ENCODE data around the gene CIDEC.

Gene CIDEC

GRCh38 chr3:9841015-9841414, 39.0 kb downstream of the CIDEC start:
- no peak for DNase-seq

GRCh38 chr3:9838856-9839255, 41.2 kb downstream of the CIDEC start:
- no peak for DNase-seq

GRCh38 chr3:9837701-9838582, 42.1 kb downstream of the CIDEC start:
- no peak for DNase-seq

GRCh38 chr3:9834520-9835380, 45.3 kb downstream of the CIDEC start:
- no peak for DNase-seq

DNA sequence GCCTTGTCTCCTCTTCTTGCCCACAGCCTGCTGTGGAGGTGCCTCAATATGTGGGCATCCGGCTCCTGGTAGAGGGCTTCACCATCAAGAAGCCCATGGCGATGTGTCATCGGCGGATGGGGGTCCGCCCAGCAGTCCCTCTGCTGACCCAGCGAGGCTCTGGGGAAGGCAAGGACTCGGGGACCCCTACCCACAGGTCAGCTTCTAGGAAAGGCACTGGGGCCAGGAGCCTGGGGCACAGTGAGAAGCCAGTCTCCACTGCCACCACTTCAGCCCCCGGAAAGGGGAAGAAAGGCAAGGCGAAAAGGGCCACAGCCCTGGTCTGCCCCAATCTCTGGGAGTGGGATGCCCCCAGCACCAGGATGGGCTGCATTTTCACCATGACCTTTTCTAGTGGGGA, 47.0 kb downstream of the CIDEC start:
- no peak for DNase-seq

DNA sequence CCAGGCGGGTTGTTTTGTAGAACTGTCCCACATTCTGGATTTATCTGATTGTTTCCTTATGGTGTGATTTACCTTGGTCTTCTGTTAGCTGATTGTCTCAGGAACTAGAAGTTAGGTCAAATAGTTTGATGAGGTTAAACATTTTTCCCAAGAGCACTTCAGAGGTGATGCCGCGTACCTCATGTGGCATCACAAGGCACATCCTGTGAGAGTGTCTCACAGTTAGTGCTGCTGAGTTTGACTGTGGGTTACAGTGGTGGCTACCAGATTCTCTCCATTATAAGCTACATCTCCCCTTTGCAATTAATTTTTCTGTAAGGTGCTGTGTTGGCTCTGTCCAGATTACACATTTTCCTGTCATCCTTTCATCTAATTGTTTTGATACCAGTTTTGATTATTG, 48.8 kb downstream of the CIDEC start:
- no peak for DNase-seq

- DNase-seq: no peak
These were observed 51.0 kb downstream of the CIDEC start for GRCh38 chr3:9828801-9829755.

DNA sequence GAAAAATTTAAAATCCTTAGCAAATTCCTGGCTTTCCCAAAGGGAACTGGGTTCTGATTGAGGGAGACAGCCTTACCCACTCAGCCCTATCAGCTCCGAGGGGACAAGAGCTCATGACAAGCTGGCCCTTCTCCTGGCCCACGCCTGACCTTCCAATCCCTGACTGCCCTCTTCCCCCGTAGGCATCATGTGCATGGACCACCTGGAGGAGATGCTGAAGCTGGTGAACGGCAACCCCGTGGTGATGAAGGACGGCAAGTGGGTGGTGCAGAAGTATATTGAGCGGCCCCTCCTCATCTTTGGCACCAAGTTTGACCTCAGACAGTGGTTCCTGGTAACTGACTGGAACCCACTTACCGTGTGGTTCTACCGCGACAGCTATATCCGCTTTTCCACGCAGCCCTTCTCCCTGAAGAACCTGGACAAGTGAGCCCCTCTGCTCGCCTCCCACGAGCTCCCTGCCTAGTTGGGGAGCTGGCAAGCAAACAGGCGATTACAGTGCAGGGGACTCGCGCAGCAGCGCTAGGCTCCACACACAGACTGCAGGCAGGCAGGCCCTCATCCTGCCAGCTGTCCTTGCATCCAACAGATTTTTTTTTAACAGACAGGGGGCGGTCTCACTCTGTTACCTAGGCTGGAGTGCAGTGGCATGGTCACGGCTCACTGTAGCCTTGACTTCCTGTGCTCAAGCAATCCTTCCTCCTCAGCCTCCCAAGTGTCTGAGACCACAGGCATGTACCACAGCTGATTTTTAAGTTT, 53.1 kb downstream of the CIDEC start:
- DNase-seq: peak in 1 of 2 donors; percentile 36

GRCh38 chr3:9825451-9826040, 54.5 kb downstream of the CIDEC start:
- no peak for DNase-seq

GRCh38 chr3:9820946-9821345, 59.1 kb downstream of the CIDEC start:
- no peak for DNase-seq

- DNase-seq: no peak
These were observed 59.5 kb downstream of the CIDEC start for GRCh38 chr3:9820543-9820942.

DNA sequence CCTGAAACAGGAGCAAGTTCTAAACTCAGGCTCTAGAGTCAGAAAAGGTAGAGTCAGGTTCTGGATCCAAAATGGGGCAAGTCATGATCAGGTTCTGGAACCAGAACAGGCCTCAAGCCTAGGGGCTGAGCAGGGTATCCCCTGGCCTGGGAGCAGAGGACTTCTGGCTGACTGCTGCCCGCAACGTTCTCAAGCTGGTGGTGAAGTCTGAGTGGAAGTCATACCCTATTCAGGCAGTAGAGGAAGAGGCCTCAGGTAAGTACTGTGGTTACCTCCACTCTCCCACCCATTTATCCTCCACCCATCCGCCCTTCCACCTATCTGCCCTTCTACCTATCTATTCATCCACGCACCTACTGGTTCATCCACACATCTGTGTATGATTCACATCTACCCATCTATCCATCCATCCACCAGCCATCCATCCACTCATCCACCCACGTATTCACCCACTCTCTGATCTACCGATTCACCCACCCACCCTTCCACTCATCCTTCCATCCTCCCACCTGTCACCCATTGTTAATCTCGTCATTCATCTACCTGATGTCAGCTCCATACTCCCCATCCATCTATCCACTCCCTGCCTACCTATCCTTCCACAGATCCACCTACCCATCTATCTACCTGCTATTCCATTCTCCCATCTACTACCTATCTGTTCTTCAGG, 61.3 kb downstream of the CIDEC start:
- DNase-seq: no peak

DNA sequence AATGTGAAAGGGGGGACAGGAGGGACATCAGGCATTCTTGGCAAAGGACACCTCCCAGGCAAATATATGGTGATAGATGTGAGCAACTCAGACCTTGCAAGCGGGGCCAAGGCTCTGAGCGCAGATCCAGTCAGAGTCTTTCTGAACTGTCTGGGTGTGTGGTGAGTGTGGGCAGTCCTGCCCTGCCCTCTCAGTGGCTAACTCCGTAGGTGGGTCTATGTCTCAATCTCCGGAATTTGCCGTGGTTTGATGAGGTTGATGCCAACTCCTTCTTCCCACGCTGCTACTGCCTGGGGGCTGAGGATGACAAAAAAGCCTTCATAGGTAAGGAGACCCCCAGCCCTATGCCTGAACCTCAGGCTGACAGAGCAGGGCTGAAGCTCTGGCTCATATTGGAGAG, 62.6 kb downstream of the CIDEC start:
- DNase-seq: peak; percentile 30 to 45

Data from inflammatory macrophage treated with lipopolysaccharide for 1 hour (primary cell).